NCI-H1092 (cell line): ENCODE results near the gene IQCK.
A peak's percentile ranks its signal among the peaks of the same experiment; 100 is the strongest.
"Not testable (repeated sequence)": the region's sequence is repeated elsewhere in the genome, so short reads cannot be mapped to it uniquely, and the experiment has no call there.

Experiments
- DNase-seq: peaks from one replicate; lab custom pipeline; 2025; lab: John Stamatoyannopoulos, UW

IQCK gene

DNA sequence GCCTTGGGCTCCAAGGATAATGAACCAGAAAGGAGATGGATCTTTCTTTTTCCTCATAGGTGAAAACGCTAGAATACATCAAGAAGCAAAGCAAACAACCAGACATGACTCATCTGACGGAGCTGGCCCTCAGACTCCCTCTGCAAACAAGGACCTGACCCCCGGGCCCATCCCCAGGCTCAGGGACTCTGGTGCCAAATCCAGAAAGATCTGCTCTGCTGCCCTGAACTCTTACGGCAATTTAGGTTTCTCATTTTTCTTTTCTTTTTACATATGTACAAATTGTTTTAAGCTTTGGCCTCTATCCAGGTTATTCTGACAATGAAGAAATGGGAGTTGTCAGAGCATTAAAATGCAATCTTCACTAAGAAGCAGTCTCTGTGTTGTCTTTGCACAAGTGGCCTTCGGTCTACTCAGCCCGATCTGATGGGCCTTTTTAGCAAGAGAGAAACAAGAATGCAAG lies 17.7 kb upstream of the IQCK start:
- peak; percentile 15 for DNase-seq

- DNase-seq, result no peak
Observed at GRCh38 chr16:19701091-19701490, 17.0 kb upstream of the IQCK start.

GRCh38 chr16:19703172-19703889 lies 14.7 kb upstream of the IQCK start:
- DNase-seq, result no peak

- no peak for DNase-seq
Observed at GRCh38 chr16:19704321-19705145, 13.5 kb upstream of the IQCK start.

DNA sequence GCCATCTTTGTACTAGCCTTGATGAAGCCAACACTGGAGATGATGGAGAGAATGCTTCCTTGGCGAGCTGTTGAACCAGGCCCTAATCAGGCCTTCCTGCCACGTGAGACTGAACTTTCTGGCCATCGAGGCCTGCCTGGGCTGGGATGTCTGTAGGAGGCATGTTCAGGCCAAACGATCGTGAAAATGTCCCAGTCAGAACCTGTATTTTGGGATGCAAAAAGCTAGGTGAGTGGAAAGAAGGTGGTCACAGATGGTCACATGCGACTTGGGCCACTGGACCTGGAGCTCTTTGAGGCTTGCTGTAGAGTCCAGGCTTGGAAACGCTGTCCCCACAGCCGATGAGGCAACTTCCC lies 12.9 kb upstream of the IQCK start:
- no peak for DNase-seq

GRCh38 chr16:19705843-19706242 lies 12.2 kb upstream of the IQCK start:
- no peak for DNase-seq

GRCh38 chr16:19706846-19707245 lies 11.2 kb upstream of the IQCK start:
- DNase-seq, result no peak

DNA sequence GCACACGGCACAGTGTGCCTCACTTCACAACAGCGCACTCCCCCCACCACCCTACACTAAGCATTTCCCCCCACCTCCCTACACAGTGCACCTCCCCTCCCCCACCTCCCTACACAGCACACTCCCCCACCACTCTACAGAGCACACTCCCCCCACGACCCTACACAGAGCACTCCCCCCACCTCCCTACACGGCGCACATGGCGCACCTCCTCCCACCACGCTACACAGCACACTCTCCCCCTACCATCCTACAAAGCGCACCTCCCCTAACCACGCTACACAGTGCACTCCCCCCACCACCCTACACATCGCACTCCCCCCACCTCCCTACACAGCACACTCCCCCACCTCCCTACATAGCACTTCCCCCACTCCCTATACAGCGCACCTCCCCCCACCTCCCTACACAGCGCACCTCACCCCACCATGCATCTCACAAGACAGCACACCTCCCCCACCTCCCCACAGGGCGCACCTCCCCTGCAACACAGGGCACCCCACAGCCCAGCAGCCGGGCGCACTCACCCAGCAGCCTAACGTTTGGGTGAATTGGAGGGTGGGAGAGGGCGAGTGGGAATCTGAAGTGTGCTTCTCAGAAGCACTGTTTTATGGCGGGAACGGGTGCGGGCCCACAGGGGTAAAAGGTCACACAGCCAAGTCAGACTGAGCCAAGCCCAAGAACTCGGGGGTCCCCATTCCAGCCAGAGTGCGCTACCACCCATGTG lies 10.3 kb upstream of the IQCK start:
- DNase-seq, result no peak

DNA sequence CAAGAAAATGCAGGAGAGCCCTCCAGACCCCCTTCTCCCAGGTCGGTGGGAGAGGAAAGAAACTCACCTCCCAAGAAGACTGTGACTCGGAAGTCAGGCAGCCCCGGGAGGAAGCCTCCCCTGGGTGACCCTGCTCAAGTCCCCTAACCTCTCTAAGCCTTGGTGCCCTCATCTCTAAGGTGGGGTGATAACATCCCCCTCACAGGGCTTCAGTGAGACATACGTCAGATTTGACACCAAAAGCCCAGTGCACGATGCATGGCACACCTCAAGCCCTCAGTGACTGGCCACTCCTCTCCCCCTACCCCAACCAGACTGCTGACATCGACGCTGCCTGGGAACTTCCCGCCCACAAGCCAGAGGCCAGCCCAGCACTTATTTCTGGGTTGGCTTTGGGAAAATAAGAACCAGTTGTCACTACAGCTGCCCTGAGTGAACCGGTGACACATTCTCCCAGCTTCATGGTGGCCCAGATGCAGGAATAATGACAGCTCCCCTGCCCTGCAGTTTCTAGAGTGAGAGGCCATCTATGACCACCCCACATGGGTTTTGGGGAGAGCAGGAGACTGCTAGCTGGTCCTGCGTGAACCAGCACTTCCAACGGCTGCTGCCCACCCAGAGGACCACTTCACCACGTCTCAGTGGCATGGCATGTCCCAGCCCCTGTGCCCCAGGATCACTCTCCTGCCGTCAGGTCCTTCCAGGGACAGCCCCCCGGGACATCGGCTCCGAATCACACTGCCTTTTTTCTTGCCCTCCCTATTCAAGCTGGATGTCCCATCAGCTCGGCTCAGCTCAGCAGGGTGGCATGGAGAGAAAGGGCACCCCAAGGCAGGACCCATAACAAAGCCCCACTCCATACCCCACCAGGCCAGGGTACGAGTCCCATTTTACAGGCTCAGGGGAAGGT lies 9.5 kb upstream of the IQCK start:
- DNase-seq, result no peak

- DNase-seq, result no peak
Observed at GRCh38 chr16:19709381-19710136, 8.5 kb upstream of the IQCK start.

DNA sequence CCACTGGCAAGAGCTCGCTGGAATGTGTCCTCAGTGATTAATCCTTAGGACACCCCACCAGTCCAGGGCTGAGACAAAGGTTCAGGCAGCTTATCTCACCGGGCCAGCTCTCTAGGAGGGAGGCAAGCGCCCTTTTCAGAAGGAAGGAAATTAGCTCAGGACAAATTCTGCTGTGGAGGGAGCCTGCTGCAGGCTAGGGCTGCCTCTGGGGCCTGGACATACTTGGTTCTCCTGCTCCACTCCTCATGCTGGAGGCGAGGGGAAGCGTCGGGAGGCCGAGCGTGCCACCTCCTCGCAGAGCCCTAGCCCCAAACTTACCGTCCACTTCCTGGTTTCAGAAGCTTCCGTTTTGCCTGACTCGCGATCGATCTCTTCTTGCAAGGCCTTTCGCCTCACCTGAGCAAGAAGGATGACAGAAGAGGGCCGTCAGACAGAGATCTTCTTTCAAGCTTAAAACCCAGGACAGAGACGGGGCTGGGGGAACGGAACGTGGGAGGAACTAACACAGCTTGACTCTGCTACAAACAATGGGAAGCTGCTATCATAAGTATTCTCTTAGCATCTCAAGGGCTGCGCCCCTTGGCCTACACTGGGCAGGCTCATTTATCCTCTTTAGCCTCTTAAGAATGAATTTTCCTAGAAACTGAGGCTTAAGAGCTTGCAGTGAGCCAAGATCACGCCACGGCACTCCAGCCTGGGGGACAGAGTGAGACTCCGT lies 7.7 kb upstream of the IQCK start:
- DNase-seq, result no peak

GRCh38 chr16:19710991-19711545 lies 7.0 kb upstream of the IQCK start:
- no peak for DNase-seq

GRCh38 chr16:19711643-19712042 lies 6.4 kb upstream of the IQCK start:
- no peak for DNase-seq

DNA sequence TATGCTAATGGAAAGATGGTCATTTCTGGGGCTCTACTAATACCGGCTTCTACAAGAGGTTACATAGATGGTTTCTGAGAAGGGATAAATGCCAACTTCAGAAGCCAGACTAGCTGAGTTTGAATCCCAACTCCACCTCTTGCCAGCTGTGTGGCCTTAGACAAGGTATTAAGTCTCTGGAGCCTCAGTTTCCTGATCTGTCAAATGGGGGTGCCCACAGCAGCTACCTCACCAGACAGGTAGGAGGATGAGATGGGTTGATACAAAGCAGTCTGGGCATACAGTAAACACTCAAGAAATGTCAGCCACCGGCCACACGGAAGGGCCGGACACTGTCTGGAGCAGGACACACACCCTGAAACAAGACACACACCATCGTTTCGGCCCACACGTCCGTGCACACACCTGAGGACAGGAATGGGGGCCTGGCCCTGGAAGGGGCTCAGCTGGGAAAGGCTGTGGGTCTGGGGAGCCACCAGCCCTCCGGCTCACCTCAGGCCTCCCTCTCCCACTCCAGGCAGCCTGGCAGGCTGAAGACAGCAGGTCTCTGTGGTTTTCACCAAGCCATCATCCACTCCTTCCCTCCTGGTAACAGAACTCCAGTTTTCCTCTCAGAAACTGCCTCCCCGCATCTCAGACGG lies 5.5 kb upstream of the IQCK start:
- DNase-seq, result no peak

GRCh38 chr16:19713697-19714096 lies 4.4 kb upstream of the IQCK start:
- no peak for DNase-seq

DNA sequence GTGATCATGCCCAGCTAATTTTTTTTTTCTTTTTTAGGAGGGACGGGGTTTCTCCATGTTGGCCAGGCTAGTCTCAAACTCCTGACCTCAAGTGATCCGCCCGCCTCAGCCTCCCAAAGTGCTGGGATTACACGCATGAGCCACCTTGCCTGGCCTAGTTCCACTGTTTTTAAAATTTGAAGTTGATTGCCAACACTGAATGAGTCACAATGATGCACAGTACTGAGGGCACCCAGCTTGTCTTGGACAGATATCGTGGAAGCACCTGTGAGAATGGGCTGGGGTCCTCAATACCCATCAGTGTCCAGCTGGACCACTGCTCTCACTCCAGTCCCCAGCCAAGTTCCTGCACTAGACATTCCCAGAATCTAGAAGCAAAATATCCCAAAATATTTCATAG lies 2.5 kb upstream of the IQCK start:
- no peak for DNase-seq

DNA sequence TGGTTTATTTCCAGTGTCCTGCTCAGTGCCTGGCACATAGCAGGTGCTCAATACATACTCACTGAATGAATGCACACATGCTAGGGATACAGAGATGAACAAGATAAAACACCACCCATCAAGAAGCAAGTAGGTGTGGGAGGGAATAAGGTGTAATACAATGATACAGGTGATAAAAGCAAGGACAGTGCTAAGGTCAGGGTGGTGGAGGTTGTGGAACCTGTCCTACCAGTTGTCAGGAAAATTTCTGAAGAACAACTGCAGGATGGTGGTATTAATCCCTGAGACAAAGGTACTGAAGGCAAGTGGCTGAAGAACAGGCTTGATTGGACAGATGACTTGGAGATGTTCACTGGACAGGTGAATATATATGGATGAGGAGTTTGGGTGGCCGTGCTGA lies 1.9 kb upstream of the IQCK start:
- DNase-seq, result no peak

GRCh38 chr16:19716728-19717127 lies 1.3 kb upstream of the IQCK start:
- DNase-seq, result not testable (repeated sequence)

- no peak for DNase-seq
Observed at GRCh38 chr16:19717314-19717713, 757 bp upstream of the IQCK start.

DNA sequence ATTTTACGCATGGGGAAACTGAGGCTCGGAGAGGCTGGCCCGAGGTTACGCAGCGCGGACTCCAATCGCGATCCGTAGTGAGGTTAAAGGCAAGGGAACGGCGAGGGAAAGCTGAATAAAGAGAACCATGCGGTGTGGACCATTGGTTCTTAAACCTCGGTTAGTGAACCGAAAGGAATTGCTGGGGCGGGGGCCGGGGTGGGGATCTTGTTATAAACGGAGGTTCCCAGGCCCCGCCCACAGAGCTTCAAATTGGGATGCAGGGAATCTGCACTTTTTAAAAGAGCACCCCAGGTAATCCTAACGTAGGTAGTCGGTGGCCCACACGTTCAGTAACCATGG lies 524 bp downstream of the IQCK start:
- DNase-seq, result no peak
